Parathyroid adenoma (tissue), 2 donors: ENCODE data around the gene OR56A3.
"Not testable (repeated sequence)": the region's sequence is repeated elsewhere in the genome, so short reads cannot be mapped to it uniquely, and the experiment has no call there.

Experiments
- H2AFZ ChIP-seq: fragments of 300-600 bp; sonication (generic); one replicate; pipeline ENCODE4 v1.7.0; 2017; ENCODE audit warnings: antibody characterized with exemption, mild to moderate bottlenecking
- H3K27ac ChIP-seq: fragments of 300-600 bp; sonication (generic); one replicate; pipeline ENCODE4 v1.7.0; 2017
- H3K27me3 ChIP-seq: fragments of 300-600 bp; sonication (generic); one replicate; pipeline ENCODE4 v1.7.0; 2017; ENCODE audit warnings: low read length; ENCODE audit not compliant: control insufficient read depth, insufficient read depth
- H3K36me3 ChIP-seq: fragments of 300-600 bp; sonication (generic); one replicate; pipeline ENCODE4 v1.7.0; 2017; ENCODE audit warnings: low read length; ENCODE audit not compliant: control insufficient read depth, insufficient read depth
- H3K4me1 ChIP-seq: fragments of 300-600 bp; sonication (generic); one replicate; pipeline ENCODE4 v1.7.0; 2017; ENCODE audit warnings: control low read depth
- H3K4me2 ChIP-seq: fragments of 300-600 bp; sonication (generic); one replicate; pipeline ENCODE4 v1.7.0; 2017; ENCODE audit warnings: low read length
- H3K4me3 ChIP-seq: fragments of 300-600 bp; sonication (generic); one replicate; pipeline ENCODE4 v1.7.0; 2017; ENCODE audit warnings: low read depth, low read length
- H3K79me2 ChIP-seq: fragments of 300-600 bp; sonication (generic); one replicate; pipeline ENCODE4 v1.7.0; 2017; ENCODE audit warnings: control low read depth
- H3K9ac ChIP-seq: fragments of 300-600 bp; sonication (generic); one replicate; pipeline ENCODE4 v1.7.0; 2017; ENCODE audit warnings: mild to moderate bottlenecking
- H3K9me3 ChIP-seq: fragments of 300-600 bp; sonication (generic); one replicate; pipeline ENCODE4 v1.7.0; 2017; ENCODE audit warnings: low read length; ENCODE audit not compliant: control insufficient read depth
- CTCF ChIP-seq: fragments of 300-600 bp; sonication (generic); IDR thresholded peaks from one replicate; pipeline ENCODE4 v1.7.0; 2017; ENCODE audit warnings: antibody characterized with exemption, mild to moderate bottlenecking
- donor health status: primary hyperparathyroidism.

OR56A3 gene

GRCh38 chr11:5937868-5938602 is 4.0 kb upstream of the OR56A3 start:
- Histone ChIP-seq H3K4me2 (no peak overlapping the region), H3K4me1 (no peaks in the 10 kb centered on the region), H3K27ac (no peak overlapping the region), H3K4me3 (no peak overlapping the region), H3K79me2 (no peaks in the 10 kb centered on the region), H3K27me3 (no peaks in the 10 kb centered on the region), H3K36me3 (no peaks in the 10 kb centered on the region), H3K9me3 (no peaks in the 10 kb centered on the region), H2AFZ (no peak overlapping the region), H3K9ac (no peak overlapping the region)
- no peak for TF ChIP-seq CTCF

GRCh38 chr11:5938603-5938965 is 3.5 kb upstream of the OR56A3 start:
- Histone ChIP-seq H3K27me3 (no peaks in the 10 kb centered on the region), H3K79me2 (no peaks in the 10 kb centered on the region), H3K36me3 (no peaks in the 10 kb centered on the region), H3K4me2 (no peak overlapping the region), H3K4me1 (no peaks in the 10 kb centered on the region), H3K9ac (no peak overlapping the region), H3K27ac (no peak overlapping the region), H2AFZ (no peak overlapping the region), H3K9me3 (no peaks in the 10 kb centered on the region), H3K4me3 (no peak overlapping the region)
- no peak for TF ChIP-seq CTCF

GRCh38 chr11:5940748-5941147 is 1.3 kb upstream of the OR56A3 start:
- H3K4me3 ChIP-seq, result no peak overlapping the region
- no peak for TF ChIP-seq CTCF
- no peak overlapping the region for H3K4me2 ChIP-seq
- H3K4me1 ChIP-seq, result no peaks in the 10 kb centered on the region
- H3K9me3 ChIP-seq, result no peaks in the 10 kb centered on the region
- H3K9ac ChIP-seq, result no peak overlapping the region
- no peak overlapping the region for H2AFZ ChIP-seq
- no peaks in the 10 kb centered on the region for H3K36me3 ChIP-seq
- no peak overlapping the region for H3K27ac ChIP-seq
- H3K27me3 ChIP-seq, result no peaks in the 10 kb centered on the region
- H3K79me2 ChIP-seq, result no peaks in the 10 kb centered on the region

GRCh38 chr11:5955586-5955985 is 13.5 kb downstream of the OR56A3 start:
- no peak for TF ChIP-seq CTCF
- Histone ChIP-seq H3K4me2 (no peak overlapping the region), H2AFZ (no peak overlapping the region), H3K4me1 (no peaks in the 10 kb centered on the region), H3K9ac (no peak overlapping the region), H3K4me3 (no peak overlapping the region), H3K36me3 (no peaks in the 10 kb centered on the region), H3K27ac (no peak overlapping the region), H3K79me2 (no peaks in the 10 kb centered on the region), H3K9me3 (no peaks in the 10 kb centered on the region), H3K27me3 (no peaks in the 10 kb centered on the region)

GRCh38 chr11:5960704-5961320 is 18.8 kb downstream of the OR56A3 start:
- H2AFZ ChIP-seq, H3K27ac ChIP-seq, H3K4me2 ChIP-seq, H3K36me3 ChIP-seq, H3K9me3 ChIP-seq, H3K27me3 ChIP-seq, H3K79me2 ChIP-seq, H3K4me1 ChIP-seq, H3K4me3 ChIP-seq, H3K9ac ChIP-seq: not testable (repeated sequence)
